ENCODE measurements around the gene JAZF1. TPM values are rescaled to one million over a fixed set of nuclear protein-coding genes. Genes with fewer than 3 reads are reported as not detected.

JAZF1 gene
- polyA plus RNA-seq, 3 donors = 2.6 to 25.1 (median 8.3) TPM

DNA sequence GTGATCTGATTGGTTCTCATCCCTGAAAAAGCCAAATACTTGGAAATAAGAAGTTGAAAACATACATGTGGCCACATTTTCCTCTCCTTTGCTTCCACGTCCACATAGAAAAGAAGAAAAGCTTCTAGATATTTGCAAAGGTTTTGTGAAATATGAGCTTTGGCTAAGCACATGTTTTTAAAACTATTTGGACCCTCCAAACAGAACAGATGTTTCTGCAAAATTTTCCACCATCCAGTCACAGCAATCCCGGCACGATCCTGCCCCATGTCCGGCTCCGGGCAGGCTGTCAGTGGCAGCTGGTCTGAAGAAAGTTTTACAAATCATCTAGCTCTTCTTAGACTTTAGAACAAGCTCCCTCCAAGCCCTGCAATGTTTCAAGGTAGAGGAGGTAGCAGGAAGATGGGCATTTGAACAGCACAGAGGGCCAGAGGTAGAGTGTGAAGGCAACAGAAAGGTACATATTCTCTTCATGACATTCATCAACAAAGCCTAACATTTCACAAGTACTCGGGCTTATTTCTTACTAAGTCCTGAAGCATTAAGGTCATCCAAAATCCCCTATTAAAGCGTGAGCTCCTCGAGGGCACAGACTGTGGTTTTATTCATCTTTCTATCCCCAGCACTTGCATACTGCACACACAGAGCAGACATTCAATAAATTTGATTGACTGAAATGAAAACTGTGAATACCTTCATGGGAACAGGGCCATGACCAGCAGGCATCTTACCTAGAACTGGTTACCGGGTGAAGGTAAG is 110.1 kb downstream of the JAZF1 start:
- H3K27ac ChIP-seq (ENCODE audit: low read depth, low read length) = no peak overlapping the region

DNA sequence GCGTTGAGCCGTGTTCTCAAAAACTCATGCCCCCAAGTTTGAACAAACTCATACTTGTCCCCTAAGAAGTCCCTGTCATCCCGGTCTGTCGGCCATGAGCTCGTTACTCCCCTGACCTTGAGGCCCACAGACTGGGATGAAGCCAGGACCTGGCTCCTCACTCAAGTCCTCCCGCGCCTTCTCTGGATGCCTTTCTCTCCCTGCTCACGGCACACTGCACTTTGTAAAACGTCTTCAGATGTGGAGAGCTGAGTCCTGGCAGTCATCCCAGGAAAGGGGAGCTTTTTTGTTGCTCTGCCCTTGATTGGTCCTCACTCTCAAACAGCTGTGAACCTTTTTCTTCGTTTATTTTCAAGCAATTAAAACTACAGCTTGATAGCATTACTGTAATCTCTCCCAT is 110.8 kb downstream of the JAZF1 start:
- WGBS, 3 donors = 61 to 67% (median 63%) methylated on average over 10 of the region's 10 CpGs
- no peak overlapping the region for H3K27ac ChIP-seq (ENCODE audit: low read depth, low read length)

More for the DNA sequence above, 110.1 kb downstream of the JAZF1 start:
- WGBS, 3 donors = 66 to 94% (median 71%) methylated on average over 9 of the region's 9 CpGs

DNA sequence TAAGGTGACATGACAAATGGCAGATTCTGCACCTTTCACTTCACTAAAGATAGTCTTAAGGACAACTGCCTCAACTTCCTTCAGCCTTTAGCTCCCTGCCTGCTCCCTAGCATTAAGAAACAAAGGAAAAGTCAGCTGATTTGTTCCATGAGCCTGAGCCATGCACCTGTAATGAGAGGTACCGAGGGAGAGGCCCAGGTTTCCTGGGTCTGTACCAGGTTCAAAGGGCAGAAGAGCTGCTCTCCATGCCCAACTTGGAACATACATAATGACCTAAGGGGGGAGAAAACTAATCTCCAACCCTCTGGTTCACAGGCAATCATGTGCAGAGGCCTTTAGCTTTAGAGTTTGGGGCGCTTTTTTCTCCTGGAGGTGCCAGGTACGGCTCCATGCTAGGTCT is 111.2 kb downstream of the JAZF1 start:
- WGBS, 3 donors = 87 to 92% (median 88%) methylated on average over 3 of the region's 3 CpGs

DNA sequence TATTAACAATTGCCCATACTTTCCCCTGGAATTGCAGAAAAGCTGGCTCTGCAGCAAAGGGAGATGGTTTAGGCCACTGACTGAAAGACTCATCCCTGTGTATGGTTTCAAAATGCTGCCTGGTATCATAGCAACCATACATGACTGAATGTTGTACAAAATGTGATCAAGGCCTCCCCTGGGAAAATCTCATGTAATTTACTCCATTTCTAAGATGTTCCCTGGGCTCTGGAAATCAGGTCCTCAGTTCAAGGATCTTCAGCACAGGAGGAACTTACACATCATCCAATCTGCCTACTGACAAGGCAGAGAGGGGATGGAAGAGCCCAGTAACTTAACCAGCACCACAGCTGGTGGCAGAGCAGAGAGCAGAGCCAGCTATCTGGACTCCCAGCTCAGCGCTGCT is 111.8 kb downstream of the JAZF1 start:
- H3K27ac ChIP-seq (ENCODE audit: low read depth, low read length) = no peak overlapping the region
- 85 to 100% (median 88%) methylated on average over 1 of the region's 1 CpG for WGBS, 3 donors

More for the DNA sequence above, 111.2 kb downstream of the JAZF1 start:
- no peak overlapping the region for H3K27ac ChIP-seq (ENCODE audit: low read depth, low read length)

DNA sequence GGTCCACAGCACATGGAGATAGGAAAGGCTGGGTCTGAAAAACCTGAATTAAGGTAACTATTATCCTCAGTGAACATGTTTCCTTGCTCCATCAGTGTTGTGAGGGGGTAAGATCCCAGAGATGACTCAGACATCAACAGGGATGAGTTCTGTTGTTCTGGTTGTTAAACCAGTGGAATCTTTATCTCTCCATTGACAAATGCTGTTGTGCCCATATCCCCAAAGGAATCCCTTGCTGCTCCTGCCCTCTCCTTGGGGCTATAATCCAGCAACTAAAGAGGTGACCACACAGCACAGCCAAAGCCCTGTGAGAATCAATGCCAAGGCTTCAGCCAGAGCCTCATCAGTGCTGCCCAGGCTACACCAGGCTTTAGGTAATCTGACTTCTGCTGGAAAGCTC is 113.4 kb downstream of the JAZF1 start:
- H3K27ac ChIP-seq (ENCODE audit: low read depth, low read length) = no peak overlapping the region

DNA sequence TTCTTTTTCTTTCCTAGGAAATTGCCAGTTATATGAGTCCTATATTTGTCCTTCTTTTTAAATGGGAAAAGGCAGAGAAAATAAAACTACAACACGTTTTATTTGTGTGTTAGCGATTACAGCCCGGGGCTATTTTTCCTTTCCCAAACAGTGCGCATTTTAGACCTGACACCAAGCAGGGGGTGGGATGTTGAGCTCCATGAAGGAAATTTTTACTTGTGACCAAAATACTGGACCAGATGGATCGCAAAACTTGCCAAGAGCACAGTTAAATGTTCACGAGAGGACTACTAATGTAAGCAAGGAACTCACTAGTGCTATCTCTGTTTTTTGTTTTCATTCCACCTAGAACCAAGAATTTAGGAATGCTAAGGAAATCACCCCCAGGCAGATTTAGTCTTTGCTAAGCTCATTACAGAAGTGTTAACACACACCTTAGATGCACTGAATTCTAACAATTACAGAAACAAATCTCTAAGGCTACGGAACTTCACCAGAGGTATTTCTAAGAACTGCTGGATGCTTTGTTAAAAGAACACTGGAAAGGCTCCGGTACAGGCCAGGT is 114.8 kb downstream of the JAZF1 start:
- H3K27ac ChIP-seq (ENCODE audit: low read depth, low read length) = no peak overlapping the region
- WGBS, 3 donors = 76 to 88% (median 81%) methylated on average over 8 of the region's 8 CpGs

DNA sequence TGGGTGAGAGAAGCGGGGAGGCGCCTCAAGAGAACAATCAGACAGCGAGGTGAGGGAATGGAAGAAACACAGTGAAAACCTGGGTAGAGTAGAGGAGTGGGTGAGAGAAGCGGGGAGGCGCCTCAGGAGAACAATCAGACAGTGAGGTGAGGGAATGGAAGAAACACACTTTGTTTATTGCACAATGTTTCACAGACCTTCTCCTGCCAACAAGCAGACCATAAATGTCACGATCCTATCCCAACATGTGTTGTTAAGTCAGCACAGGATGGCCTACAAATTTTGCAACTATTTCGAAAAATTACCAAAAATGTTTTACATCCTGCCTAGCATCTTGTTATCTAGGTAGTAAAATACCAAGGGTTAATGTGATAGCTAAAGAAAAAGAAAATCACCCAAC is 115.3 kb downstream of the JAZF1 start:
- WGBS, 3 donors = 70 to 88% (median 74%) methylated on average over 7 of the region's 7 CpGs

DNA sequence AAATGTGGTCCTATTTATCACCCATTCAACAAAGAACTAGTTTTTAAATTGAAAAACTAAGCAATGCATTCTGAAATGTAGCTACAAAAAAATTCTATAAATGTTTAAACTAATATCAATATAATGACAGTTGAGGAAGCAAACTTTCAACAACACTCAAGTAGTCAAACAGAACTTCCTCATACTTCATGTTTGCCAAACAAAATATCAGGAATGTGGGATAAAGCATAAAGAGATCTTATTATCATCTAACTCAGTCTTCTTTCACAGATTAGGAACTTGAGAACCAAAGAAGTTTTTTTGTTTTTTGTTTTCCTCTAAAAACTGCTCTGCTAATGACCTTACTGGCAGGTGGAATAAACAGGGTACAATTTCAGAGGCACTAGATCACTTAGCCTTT is 116.2 kb downstream of the JAZF1 start:
- no peak overlapping the region for H3K27ac ChIP-seq (ENCODE audit: low read depth, low read length)

More for the DNA sequence above, 115.3 kb downstream of the JAZF1 start:
- no peak overlapping the region for H3K27ac ChIP-seq (ENCODE audit: low read depth, low read length)

DNA sequence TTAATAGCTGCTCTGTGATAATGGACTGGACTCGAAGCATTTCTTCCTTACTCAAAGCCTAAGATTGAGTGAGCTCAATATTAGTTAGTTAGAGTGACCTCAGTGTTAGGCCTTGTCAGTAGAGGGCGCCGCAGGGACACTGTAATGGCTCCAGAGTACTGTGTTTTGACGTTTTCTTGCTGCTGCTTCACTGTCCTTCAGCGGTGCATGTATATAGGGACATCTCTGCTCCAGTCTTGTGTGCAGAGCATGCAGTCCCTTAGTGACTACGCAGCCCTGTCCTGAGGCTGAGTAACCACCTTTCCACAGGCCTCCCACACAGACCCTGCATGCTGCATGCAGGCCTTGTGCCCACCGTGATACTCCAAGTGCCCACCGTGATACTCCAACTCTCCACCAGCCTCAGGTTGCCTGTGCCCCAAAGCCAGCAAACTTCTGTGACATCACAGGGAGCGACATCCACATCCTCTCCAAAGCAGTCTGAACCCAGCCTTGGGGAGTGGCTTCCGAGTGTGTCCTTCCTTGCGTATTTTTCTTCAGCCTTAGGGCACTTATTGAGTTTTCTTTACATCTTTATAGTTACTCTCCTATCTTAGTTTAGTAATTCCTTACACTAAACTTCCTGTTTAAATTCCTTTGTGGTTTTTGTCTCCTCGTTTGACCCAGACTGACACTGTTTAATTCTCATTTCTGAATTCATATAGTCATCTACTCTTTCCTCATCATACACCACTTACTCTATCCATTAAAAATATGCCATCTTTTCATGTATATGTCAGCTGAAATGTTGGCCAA is 118.2 kb downstream of the JAZF1 start:
- 52 to 67% (median 65%) methylated on average over 12 of the region's 12 CpGs for WGBS, 3 donors
- H3K27ac ChIP-seq (ENCODE audit: low read depth, low read length) = no peak overlapping the region

DNA sequence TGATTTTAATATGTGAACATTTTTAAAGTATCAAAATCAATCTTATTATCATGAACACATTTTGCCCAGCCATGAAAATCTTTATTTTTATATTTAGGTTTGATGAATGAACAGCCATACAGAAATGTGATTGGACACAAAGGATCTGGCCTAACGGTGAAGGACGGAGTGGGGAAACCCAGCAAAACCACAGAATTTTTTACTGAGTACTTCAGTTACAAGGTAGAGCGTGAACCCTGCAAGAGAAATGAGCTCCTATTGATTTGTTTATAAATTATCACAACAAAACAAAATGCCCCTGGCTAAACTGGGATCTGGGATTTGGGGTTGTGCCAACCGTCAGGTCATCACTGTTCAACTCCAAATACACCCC is 118.8 kb downstream of the JAZF1 start:
- H3K27ac ChIP-seq (ENCODE audit: low read depth, low read length) = no peak overlapping the region
- 76 to 82% (median 76%) methylated on average over 4 of the region's 4 CpGs for WGBS, 3 donors

DNA sequence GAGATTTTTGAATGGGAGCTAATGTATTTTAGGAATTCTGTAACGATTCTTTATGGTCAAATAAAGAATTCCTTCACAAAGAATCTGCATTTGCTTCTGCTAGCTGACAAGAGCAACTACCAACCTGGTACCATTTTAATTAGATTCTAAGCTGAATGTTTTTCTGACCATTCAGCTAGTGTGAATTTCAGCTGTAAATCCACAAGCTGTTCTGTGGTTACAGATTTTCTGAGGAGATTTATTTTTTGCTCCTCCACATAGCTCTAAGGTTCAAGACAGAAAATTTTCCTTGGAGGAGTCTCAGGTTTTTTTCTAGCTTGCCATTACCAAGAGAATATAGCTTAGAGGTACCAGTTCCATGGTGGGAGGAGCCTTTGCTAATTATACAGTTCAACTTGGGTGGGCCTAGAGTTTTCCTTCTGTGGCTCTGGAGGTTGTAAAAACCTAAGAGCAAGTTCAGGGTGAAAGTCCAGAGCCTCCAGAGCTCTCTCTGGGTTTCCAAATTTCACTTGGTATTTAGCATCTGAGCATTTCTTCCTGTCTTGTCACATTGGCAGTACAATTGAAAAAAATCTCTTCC is 120.1 kb downstream of the JAZF1 start:
- 61 to 81% (median 80%) methylated on average over 1 of the region's 1 CpG for WGBS, 3 donors

DNA sequence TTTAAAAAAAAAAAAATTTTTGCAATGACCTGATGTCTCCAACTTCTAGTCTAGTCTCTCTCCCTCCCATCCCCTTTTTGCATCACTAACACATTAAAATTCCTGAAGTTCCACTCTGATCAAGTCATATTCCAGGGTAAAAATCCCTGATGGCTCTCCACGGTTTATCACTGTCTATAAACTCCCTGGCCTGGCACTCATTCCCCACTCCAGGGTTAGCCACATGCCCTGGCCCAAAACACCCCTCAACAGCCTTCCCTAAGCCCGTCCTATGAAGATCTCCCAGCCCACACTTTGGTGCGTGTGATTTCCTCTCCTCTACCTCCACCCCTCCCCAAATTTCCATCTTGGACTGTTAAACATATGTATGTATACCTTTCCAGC is 125.4 kb downstream of the JAZF1 start:
- 54 to 87% (median 72%) methylated on average over 3 of the region's 3 CpGs for WGBS, 3 donors
- H3K27ac ChIP-seq (ENCODE audit: low read depth, low read length) = no peak overlapping the region

More for the DNA sequence above, 120.1 kb downstream of the JAZF1 start:
- H3K27ac ChIP-seq (ENCODE audit: low read depth, low read length) = no peak overlapping the region

DNA sequence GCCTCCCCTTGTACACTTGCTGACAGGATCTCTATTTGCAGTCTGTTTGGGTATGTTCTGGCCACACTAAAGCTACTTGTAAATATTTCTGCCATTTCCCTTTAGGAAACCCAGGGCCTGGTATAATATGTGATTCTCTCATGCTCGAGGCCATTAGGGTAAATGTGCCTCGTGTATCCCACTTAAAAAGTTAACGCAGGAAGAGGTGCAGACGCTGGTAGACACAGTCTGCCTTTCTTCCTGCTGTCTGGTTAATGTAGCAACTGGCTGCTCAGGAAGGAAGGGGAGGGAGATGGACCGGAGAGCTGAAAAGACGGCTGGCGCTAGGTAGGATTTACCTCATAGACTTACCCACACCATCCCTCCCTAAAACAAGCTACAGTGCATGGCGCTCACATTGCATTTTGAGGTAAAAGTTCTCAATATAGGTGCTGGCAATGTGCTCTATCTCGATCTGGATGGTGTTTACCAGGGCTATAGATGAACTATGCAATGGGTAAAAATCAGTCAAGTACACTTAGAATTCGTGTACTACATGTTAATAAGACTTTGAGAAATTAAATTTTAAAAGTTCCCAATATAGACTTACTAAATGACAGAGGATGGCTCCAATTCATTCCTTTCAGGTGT is 125.9 kb downstream of the JAZF1 start:
- WGBS, 3 donors = 48 to 78% (median 57%) methylated on average over 10 of the region's 10 CpGs

DNA sequence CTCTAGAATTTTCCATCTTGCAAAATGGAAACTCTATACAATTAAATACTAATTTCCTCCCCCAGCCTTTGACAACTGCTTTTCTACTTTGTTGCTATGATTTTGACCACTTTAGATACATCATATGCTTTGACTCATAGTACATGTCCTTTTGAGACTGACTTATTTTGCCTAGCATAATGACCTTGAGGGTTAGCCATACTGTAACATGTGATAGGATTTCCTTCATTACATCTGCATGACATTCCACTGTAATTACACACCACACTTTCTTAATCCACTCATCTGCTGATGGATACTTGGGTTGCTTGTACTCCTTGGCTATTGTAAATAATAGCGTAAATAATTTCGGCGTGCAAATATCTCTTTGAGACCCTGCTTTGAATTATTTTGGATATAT is 127.7 kb downstream of the JAZF1 start:
- H3K27ac ChIP-seq (ENCODE audit: low read depth, low read length) = no peak overlapping the region
- WGBS, 3 donors = 97 to 100% (median 98%) methylated on average over 3 of the region's 3 CpGs

More for the DNA sequence above, 125.9 kb downstream of the JAZF1 start:
- no peak overlapping the region for H3K27ac ChIP-seq (ENCODE audit: low read depth, low read length)

DNA sequence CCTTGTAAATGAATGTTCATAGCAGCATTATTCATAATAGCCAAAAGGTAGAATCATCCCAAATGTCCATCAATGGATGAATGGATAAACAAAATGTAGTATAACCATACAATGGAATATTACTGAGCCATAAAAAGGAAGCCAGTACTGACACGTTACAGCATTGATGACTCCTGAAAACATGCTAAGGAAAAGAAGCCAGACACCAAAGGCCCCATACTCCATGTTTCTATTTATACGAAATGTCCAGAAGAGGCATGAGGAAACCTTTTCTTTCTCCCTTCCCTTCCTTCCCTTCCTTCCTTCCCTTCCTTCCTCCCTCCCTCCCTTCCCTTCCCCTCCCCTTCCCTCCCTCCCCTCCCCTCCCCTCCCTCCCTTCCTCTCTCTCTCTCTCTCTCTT is 131.9 kb downstream of the JAZF1 start:
- H3K27ac ChIP-seq (ENCODE audit: low read depth, low read length) = no peak overlapping the region
- WGBS, 3 donors = 88 to 98% (median 91%) methylated on average over 2 of the region's 2 CpGs

DNA sequence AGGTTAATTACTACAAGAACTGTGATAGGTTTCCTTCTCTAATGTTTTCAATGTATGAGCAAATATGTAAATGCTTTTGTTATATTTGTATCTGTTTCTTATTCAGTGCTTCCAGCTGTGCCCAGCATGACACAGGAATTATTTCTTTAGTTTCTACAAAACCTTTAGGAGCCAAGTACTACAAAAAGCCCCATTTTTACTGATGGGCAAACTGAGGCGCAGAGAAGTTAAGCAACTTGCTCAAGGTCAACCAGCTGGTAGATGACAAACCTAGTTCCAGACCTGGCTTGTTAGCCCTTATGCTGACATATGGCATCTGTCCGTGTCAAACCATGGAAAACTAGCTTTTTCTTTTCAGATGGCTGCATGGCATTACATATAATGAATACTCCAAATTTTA is 134.6 kb downstream of the JAZF1 start:
- WGBS, 3 donors = 97 to 100% (median 98%) methylated on average over 2 of the region's 2 CpGs
- H3K27ac ChIP-seq (ENCODE audit: low read depth, low read length) = no peak overlapping the region

DNA sequence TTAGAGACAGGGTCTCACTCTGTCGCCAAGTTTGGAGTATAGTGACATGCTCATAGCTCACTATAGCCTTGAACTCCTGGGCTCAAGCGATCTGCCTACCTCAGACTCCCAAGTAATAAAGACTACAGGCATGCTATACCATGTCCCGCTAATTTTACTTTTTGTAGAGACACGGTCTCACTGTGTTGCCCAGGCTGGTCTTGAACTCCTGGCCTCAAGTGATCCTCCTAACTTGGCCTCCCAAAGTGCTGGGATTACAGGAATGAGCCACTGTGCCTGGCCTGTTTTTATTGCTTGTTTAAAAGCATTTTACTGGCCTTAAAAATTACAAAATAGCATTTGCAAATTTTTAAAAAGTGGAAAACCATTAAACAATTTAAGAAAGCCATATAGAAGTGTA is 135.0 kb downstream of the JAZF1 start:
- 91 to 99% (median 98%) methylated on average over 4 of the region's 4 CpGs for WGBS, 3 donors

DNA sequence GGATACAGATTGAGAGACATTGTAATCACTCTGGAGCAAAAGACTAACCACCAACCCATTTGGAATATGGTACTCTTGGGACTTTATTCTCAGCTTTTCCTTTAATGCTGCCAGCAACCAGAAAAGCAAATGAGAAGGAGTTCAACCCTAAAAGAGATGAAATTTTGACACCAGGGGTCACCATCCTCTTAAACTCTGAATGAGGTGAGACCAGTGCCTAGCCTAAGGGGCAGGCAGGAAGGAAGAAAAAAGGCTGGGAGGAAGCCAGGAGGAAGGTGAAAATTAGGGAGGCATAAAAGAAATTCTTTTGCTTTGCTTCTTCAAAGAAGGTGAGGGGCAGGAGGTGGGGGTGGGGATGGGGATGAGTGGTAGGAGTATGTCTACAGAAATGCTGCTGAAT is 135.8 kb downstream of the JAZF1 start:
- no peak overlapping the region for H3K27ac ChIP-seq (ENCODE audit: low read depth, low read length)

More for the DNA sequence above, 135.0 kb downstream of the JAZF1 start:
- H3K27ac ChIP-seq (ENCODE audit: low read depth, low read length) = no peak overlapping the region

DNA sequence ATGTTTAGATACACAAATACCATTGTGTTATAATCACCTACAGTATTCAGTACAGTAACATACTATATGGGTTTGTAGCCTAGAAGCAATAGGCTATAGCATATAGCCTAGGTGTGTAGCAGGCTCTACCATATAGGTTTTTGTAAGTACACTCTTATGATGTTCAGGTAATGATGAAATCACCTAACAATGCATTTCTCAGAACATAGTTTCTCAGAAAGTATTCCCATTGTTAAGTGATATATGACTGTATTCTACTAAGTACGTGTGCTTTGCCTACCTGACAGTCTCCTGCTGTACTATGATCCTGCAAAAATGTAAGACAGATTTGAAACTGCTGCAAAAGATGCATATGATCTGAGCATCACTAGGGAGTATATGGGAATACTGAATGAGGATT is 137.9 kb downstream of the JAZF1 start:
- WGBS, 3 donors = 95 to 100% (median 97%) methylated on average over 1 of the region's 1 CpG
- H3K27ac ChIP-seq (ENCODE audit: low read depth, low read length) = no peak overlapping the region
